Prostate gland (tissue), 2 donors: ENCODE results near the gene APOBEC3B. TPM values are rescaled to one million over a fixed set of nuclear protein-coding genes. Genes with fewer than 3 reads are reported as not detected.

Source experiments
- DNase-seq: peaks from one replicate; pipeline ENCODE4 v3.0.0-alpha.2; 2019; ENCODE audit warnings: low spot score
- H3K27ac ChIP-seq, 2 donors: fragments of 200-600 bp; sonication (generic); 2 replicates each; pipeline ENCODE4 v1.5.1; 2017 to 2019
- H3K27me3 ChIP-seq: fragments of 200-600 bp; sonication (generic); replicated peaks from 2 replicates; pipeline ENCODE4 v1.5.1; 2019; ENCODE audit not compliant: insufficient read depth
- H3K36me3 ChIP-seq, 2 donors: fragments of 200-600 bp; sonication (generic); 1 replicate in 1 of 2; 2 replicates in 1 of 2; pipeline versions ENCODE4 v1.5.1 to v1.8.1; 2017 to 2019
- H3K4me1 ChIP-seq: fragments of 200-600 bp; sonication (generic); replicated peaks from 2 replicates; pipeline ENCODE4 v1.5.1; 2019
- H3K4me3 ChIP-seq, 2 donors: fragments of 200-600 bp; sonication (generic); 2 replicates each; pipeline ENCODE4 v1.5.1; 2017 to 2019
- H3K9me3 ChIP-seq: fragments of 200-600 bp; sonication (generic); 2 replicates; pipeline ENCODE4 v1.5.1; 2017
- CTCF ChIP-seq, 4 experiments: fragments of 200-600 bp in 2 of 4; fragments of 450-650 bp in 2 of 4; sonication (generic) in 2 of 4; IDR thresholded peaks; 1 replicate in 3 of 4; 2 replicates in 1 of 4; pipeline ENCODE4 v1.5.1; 2016 to 2019; ENCODE audit warnings: antibody characterized with exemption in 4 of 4, mild to moderate bottlenecking in 2 of 4, moderate library complexity in 2 of 4
- POLR2A ChIP-seq: fragments of 450-650 bp; IDR thresholded peaks from one replicate; pipeline ENCODE4 v1.6.1; 2016; ENCODE audit warnings: antibody characterized with exemption, mild to moderate bottlenecking
- POLR2AphosphoS5 ChIP-seq: sonication (generic); formaldehyde crosslinking; IDR thresholded peaks from one replicate; pipeline ENCODE4 v1.6.1; 2017; ENCODE audit warnings: antibody characterized with exemption
- WGBS: methylation state at CpG from one replicate; pipeline ENCODE4 v1.1.5; 2018; 5-methylcytosine and 5-hydroxymethylcytosine counted together
- intact Hi-C: fragments of 100-400 bp; cut with DNase I; formaldehyde crosslinking; loops from one replicate; pipeline ENCODE4 v1.14.2; 2022
- total RNA-seq, 2 donors: library from RNA; depleted of rRNA; stranded (reverse); fragments of >200 nt; gene quantifications; one replicate each; pipeline ENCODE4 v1.1.0, GENCODE V29; 2016

Gene APOBEC3B
- total RNA-seq, 2 donors from 2014 or later, result 0.91 to 1.5 TPM

DNA sequence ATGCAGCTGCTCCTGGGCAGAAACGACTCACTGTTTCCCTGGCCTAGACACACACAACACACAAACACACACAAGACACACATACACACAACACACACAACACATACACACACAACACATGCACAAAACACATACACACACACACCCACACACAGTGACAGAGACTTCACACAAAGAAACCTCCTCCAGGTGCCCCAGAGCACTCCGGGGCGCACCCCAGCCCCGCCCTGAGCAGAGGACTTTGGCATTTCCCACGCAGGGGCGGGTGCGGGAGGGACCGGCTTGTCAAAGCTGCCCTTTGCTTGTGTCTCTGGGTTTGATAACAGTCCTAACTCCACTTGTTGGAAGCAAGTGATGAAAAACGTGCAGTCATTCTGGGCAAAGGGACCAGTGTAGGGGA, 18.3 kb upstream of the APOBEC3B start:
- WGBS, result 62% methylated on average over 9 of the region's 9 CpGs
- no peaks in the 10 kb centered on the region for H3K27me3 ChIP-seq
- intact Hi-C loops, result no loop called here
- H3K4me1 ChIP-seq, result no peaks in the 10 kb centered on the region
- no peak for TF ChIP-seq POLR2A
- TF ChIP-seq CTCF (IDR thresholded peaks at IDR 0.05), result no peak
- no peak for TF ChIP-seq POLR2AphosphoS5
- H3K27ac ChIP-seq, result no peak overlapping the region
- H3K36me3 ChIP-seq, result no peaks in the 10 kb centered on the region
- H3K4me3 ChIP-seq, result no peak overlapping the region
- DNase-seq, result no peak
- no peaks in the 10 kb centered on the region for H3K9me3 ChIP-seq

- no peak for DNase-seq
- H3K9me3 ChIP-seq, result no peaks in the 10 kb centered on the region
- WGBS, result 83% methylated on average over 7 of the region's 7 CpGs
- H3K36me3 ChIP-seq, result no peaks in the 10 kb centered on the region
- no peaks in the 10 kb centered on the region for H3K4me1 ChIP-seq
- intact Hi-C loops, result no loop called here
- no peak overlapping the region for H3K27ac ChIP-seq
- TF ChIP-seq POLR2AphosphoS5 (no peak), POLR2A (no peak), CTCF (IDR thresholded peaks at IDR 0.05) (no peak)
- H3K4me3 ChIP-seq, result no peak overlapping the region
- H3K27me3 ChIP-seq, result no peaks in the 10 kb centered on the region
These were observed 17.8 kb upstream of the APOBEC3B start for GRCh38 chr22:38964306-38964705.

DNA sequence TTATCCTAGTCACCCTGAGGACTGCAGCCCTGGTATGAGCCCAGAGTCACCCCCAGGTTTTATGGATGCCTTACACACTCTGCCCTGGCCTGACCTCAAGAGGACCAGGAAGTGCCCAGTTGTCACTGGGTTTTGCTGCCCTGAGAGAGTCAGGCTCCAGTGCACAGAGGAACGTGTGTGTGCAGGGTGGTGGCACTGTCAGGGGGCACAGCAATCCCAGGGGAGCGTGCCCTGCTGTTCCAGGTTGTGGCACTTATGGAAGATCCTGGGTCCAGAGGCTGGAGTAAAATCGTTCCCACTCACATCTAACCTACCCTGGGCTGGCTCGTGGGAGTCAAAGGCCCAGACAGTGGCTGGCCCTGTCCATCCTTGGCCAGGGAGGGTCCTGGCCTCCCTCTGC, 17.2 kb upstream of the APOBEC3B start:
- no peaks in the 10 kb centered on the region for H3K36me3 ChIP-seq
- H3K4me3 ChIP-seq, result no peak overlapping the region
- no peaks in the 10 kb centered on the region for H3K9me3 ChIP-seq
- H3K4me1 ChIP-seq, result no peaks in the 10 kb centered on the region
- no peak overlapping the region for H3K27ac ChIP-seq
- no peak for TF ChIP-seq POLR2A
- no peak for TF ChIP-seq POLR2AphosphoS5
- TF ChIP-seq CTCF (IDR thresholded peaks at IDR 0.05), result no peak
- WGBS, result 86% methylated on average over 4 of the region's 4 CpGs
- no peaks in the 10 kb centered on the region for H3K27me3 ChIP-seq
- DNase-seq, result no peak
- intact Hi-C loops, result no loop called here

DNA sequence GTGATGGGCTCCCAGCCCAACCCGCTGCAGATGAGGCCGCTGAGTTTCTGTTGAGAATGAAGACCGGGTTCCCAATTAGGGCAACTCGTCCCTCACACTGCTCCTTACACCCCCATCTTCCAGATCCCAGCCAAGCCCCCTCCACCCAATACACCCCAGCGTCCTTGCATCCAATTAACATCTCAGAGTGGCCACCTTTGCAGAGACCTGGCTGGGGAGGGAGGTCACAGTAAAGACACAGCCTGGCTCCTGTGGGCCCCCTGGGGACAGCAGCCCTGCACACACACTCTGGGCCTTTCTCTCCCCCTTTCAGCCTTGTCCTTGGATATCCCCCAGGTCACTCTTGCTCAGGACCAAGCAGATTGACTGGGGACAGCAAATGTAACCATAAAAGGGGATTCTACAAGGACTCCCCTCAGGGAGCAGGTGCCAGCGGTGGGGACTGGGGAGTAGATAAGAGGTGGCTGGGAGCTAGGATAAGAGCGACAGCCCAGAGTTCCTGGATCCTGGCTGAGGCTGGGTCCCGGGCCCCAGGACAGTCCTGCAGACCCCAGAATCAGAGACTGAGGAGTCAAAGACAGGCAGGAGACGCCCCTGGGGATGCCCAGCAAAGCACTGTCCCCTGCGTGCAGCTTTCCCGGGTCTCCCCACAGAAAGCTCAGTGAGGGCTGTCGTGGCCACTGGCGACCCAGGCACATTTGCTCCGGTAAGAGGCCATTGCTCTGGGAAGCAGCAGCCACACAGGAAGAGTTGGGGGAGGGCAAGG, 16.4 kb upstream of the APOBEC3B start:
- WGBS, result 86% methylated on average over 14 of the region's 14 CpGs
- Histone ChIP-seq H3K9me3 (no peaks in the 10 kb centered on the region), H3K27ac (no peak overlapping the region), H3K4me3 (no peak overlapping the region), H3K27me3 (no peaks in the 10 kb centered on the region), H3K36me3 (no peaks in the 10 kb centered on the region), H3K4me1 (no peaks in the 10 kb centered on the region)
- no peak for DNase-seq
- intact Hi-C loops, result no loop called here
- TF ChIP-seq POLR2A (no peak), CTCF (IDR thresholded peaks at IDR 0.05) (no peak), POLR2AphosphoS5 (no peak)

DNA sequence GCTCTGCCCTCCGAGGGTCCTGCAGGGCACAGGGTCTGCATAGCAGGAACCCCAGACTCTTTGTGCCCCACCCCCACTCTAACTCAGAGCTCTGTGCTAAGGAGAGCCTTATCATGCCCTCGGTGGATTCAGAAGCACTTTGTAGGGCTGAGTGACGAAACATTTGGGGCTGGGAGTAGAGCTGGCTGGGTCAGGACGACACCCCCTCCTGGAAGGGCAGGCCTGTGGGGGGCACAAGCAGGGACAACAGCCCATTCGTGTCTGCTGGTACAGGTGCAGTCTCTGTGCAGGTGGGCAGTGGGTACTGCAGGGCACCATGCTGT, 15.8 kb upstream of the APOBEC3B start:
- H3K27ac ChIP-seq, result no peak overlapping the region
- H3K4me1 ChIP-seq, result no peaks in the 10 kb centered on the region
- intact Hi-C loops, result no loop called here
- no peaks in the 10 kb centered on the region for H3K9me3 ChIP-seq
- H3K4me3 ChIP-seq, result no peak overlapping the region
- TF ChIP-seq POLR2AphosphoS5, result no peak
- TF ChIP-seq POLR2A, result no peak
- TF ChIP-seq CTCF (IDR thresholded peaks at IDR 0.05), result no peak
- no peaks in the 10 kb centered on the region for H3K36me3 ChIP-seq
- DNase-seq, result no peak
- no peaks in the 10 kb centered on the region for H3K27me3 ChIP-seq
- WGBS, result 64% methylated on average over 5 of the region's 5 CpGs
